Myocyte (in vitro differentiated cells): ENCODE results near the gene SLC12A7. TPM values are rescaled to one million over a fixed set of nuclear protein-coding genes. Genes with fewer than 3 reads are reported as not detected.

Source experiments
- DNase-seq: peaks from one replicate; pipeline ENCODE4 v3.0.0-alpha.2; 2012; ENCODE audit warnings: low read depth
- total RNA-seq: library from RNA; depleted of rRNA; stranded (reverse); fragments of >200 nt; gene quantifications from 2 replicates; pipeline ENCODE4 v1.2.3, GENCODE V29; 2014

Gene SLC12A7
- total RNA-seq, 1 donor from 2014 or later: 38.0 TPM

GRCh38 chr5:1038417-1039209 lies 73.2 kb downstream of the SLC12A7 start:
- no peak for DNase-seq

GRCh38 chr5:1037671-1038416 lies 74.0 kb downstream of the SLC12A7 start:
- no peak for DNase-seq

- DNase-seq: peak; percentile 12
These were observed 74.7 kb downstream of the SLC12A7 start for GRCh38 chr5:1037123-1037670.

- no peak for DNase-seq
These were observed 75.2 kb downstream of the SLC12A7 start for GRCh38 chr5:1036504-1037122.

GRCh38 chr5:1035421-1036405 lies 76.2 kb downstream of the SLC12A7 start:
- DNase-seq: no peak

- no peak for DNase-seq
These were observed 76.9 kb downstream of the SLC12A7 start for GRCh38 chr5:1034986-1035385.

- no peak for DNase-seq
These were observed 77.4 kb downstream of the SLC12A7 start for GRCh38 chr5:1034421-1034905.

- no peak for DNase-seq
These were observed 78.0 kb downstream of the SLC12A7 start for GRCh38 chr5:1033606-1034420.

- no peak for DNase-seq
These were observed 78.7 kb downstream of the SLC12A7 start for GRCh38 chr5:1033178-1033577.

- no peak for DNase-seq
These were observed 79.3 kb downstream of the SLC12A7 start for GRCh38 chr5:1032551-1033027.

GRCh38 chr5:1032011-1032410 lies 79.9 kb downstream of the SLC12A7 start:
- DNase-seq: no peak

- DNase-seq: no peak
These were observed 80.4 kb downstream of the SLC12A7 start for GRCh38 chr5:1031306-1031959.

- no peak for DNase-seq
These were observed 81.0 kb downstream of the SLC12A7 start for GRCh38 chr5:1030801-1031271.

GRCh38 chr5:1029945-1030625 lies 81.8 kb downstream of the SLC12A7 start:
- DNase-seq: no peak

- DNase-seq: no peak
These were observed 82.5 kb downstream of the SLC12A7 start for GRCh38 chr5:1029282-1029944.

GRCh38 chr5:1028481-1029281 lies 83.2 kb downstream of the SLC12A7 start:
- no peak for DNase-seq
